BLaER1 (cell line): Measurements from ENCODE around the gene NFATC1.
A peak's percentile ranks its signal among the peaks of the same experiment; 100 is the strongest.

Source experiments
- H3K27ac ChIP-seq: shearing (Covaris generic); formaldehyde crosslinking; 2 replicates; pipeline ENCODE4 v1.8.1; 2022
- H3K27me3 ChIP-seq: shearing (Covaris generic); formaldehyde crosslinking; 2 replicates; pipeline ENCODE4 v1.8.1; 2022
- H3K36me3 ChIP-seq: shearing (Covaris generic); formaldehyde crosslinking; 2 replicates; pipeline ENCODE4 v1.8.1; 2022
- H3K4me1 ChIP-seq: shearing (Covaris generic); formaldehyde crosslinking; 2 replicates; pipeline ENCODE4 v1.8.1; 2022
- H3K4me2 ChIP-seq: shearing (Covaris generic); formaldehyde crosslinking; 2 replicates; pipeline ENCODE4 v1.8.1; 2022
- H3K4me3 ChIP-seq: shearing (Covaris generic); formaldehyde crosslinking; 2 replicates; pipeline ENCODE4 v1.8.1; 2022
- H3K9ac ChIP-seq: shearing (Covaris generic); formaldehyde crosslinking; 2 replicates; pipeline ENCODE4 v1.8.1; 2022
- H3K9me3 ChIP-seq: shearing (Covaris generic); formaldehyde crosslinking; 2 replicates; pipeline ENCODE4 v1.8.1; 2022
- H4K20me1 ChIP-seq: shearing (Covaris generic); formaldehyde crosslinking; 2 replicates; pipeline ENCODE4 v1.8.1; 2022
- Cebpa-rat ChIP-seq: shearing (Covaris generic); IDR thresholded peaks from 2 replicates; pipeline ENCODE4 v1.8.1; 2022

NFATC1 gene

DNA sequence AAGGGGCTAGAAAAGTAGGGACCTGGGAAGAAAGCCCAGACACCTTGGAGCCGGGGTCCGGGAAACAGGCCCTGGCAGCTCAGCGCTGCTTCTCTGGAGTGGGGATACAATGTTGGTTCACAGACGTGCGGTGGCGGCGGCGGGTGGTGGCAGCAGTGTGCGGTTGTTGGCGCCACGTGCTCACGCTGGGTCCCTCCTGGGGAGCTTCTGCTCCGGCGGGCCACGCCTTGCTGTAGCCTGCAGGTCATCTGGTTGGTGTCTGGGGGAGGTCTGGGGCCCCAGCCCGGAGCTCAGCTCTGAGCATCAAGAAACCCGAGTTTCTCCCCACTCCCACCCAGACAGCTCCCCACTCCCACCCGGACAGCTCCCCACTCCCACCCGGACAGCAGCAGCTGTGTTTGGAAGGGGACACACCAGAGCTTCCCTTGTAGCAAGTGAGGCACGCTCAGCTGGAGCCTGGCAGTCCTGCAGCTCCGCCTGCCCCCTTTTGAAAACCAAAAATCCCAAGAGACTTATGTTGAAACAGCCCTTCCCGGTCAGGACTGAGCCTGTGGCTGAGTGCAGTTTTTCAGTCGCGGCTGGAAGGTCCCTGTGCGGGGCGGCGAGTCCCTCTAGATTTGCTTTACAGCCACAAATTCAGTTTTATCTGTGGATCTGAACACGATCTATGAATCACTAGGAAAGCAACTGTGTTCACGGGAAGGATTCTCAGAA, 46.9 kb downstream of the NFATC1 start:
- 0 out of 2 replicates have a peak overlapping the region, but pooled peaks have one; percentile 32 for H3K9ac ChIP-seq
- H3K4me2 ChIP-seq: peak overlapping the region; percentile 98
- no peaks in the 10 kb centered on the region for H3K9me3 ChIP-seq
- no peaks in the 10 kb centered on the region for H3K27me3 ChIP-seq
- H3K27ac ChIP-seq: peak overlapping the region; percentile 46
- H4K20me1 ChIP-seq: peaks cover 99% of the 10 kb centered on the region
- peak; percentile 75; the same call in 1 of the 2 replicates for TF ChIP-seq Cebpa-rat
- H3K4me1 ChIP-seq: peaks cover 100% of the 10 kb centered on the region
- H3K36me3 ChIP-seq: peaks cover 43% of the 10 kb centered on the region
- peak overlapping the region; percentile 46 for H3K4me3 ChIP-seq

DNA sequence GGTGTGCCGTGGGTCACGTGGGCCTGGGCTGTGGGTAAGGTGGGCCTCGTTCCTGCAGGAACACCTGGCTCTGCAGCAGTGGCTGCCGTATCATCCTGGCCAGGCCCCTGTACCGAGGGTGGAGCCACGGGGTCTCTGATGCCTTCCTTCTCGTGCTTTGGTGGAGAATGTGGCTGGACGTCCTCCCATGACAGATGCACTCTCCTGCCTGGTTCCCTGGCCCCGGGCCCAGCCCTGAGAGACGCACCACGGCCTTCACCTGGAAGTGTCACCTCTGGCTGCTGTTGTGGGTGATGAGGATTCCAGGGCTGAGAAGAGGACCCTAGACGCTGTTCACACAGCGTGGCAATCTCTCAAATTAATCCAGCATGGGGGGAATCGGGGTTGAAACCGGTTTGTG, 49.5 kb downstream of the NFATC1 start:
- Histone ChIP-seq H3K36me3 (peaks cover 65% of the 10 kb centered on the region), H3K27me3 (no peaks in the 10 kb centered on the region), H3K9ac (no peak overlapping the region), H3K4me1 (peaks cover 80% of the 10 kb centered on the region), H4K20me1 (peaks cover 94% of the 10 kb centered on the region), H3K4me2 (peak overlapping the region; percentile 37), H3K4me3 (no peak overlapping the region), H3K27ac (peak overlapping the region; percentile 4; the same call in 1 of the 2 replicates), H3K9me3 (no peaks in the 10 kb centered on the region)
- TF ChIP-seq Cebpa-rat: no peak

DNA sequence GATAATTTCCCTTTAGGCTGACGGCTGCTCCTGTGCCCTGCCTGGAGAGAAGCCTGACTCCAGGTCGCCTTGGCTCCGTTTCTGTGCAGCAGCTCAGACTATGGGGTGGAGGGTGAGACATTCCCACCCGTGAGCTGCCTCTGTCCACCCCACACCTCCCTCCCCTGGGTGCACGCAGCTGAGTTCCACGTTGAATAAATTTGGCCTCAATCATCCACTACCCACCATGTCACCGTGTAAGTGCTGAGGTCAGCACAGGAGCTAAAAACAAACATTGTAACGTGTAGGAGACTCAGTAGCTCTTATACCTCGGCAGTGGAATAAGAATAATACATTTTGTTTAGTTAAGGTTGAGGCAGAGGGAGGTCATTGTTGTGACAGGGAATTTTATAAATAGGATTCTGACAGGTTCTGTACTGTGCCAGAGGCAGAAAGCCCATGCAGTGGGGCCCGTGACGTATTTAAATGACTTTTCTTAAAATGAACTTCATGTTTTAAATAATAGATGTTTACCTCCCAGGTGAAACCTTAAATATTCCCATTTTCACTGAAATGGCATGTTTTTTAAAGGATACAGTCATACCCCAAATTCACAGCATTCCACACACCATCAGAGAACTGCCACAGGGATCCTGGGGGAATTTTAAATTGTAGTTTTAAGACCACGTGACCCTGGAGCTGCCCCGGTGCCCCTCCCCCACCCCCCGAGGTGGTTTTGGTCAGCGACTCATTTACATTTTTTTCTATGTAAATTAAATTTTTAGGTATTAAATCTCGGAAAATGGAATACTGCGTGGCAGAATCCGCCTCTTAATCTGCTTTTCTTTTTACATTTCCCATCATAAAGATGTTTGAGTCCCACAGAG, 50.2 kb downstream of the NFATC1 start:
- H3K9me3 ChIP-seq: no peaks in the 10 kb centered on the region
- H4K20me1 ChIP-seq: peaks cover 86% of the 10 kb centered on the region
- H3K4me2 ChIP-seq: peak overlapping the region; percentile 37

DNA sequence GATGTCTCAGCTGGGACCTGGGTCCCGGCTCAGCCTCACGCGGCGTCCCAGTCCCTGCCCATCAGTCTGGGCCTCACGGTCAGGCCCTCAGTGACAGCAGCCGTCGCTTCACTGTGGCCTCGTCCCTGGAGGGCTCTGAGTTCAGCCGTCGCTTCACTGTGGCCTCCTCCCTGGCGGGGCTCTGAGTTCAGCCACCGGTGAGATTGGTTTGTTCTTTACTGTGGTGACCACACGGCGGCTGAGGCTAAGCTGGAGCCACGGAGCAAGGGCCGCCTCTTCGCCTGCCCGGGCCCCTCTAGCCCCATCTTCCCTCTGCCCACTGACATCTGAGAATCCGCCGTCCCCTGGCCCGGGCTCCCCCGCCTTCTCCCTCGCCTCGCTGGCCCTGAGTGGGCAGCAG, 51.2 kb downstream of the NFATC1 start:
- Histone ChIP-seq H3K4me1 (peaks cover 63% of the 10 kb centered on the region), H3K27me3 (no peaks in the 10 kb centered on the region), H3K4me2 (peak overlapping the region; percentile 36), H3K9ac (0 out of 2 replicates have a peak overlapping the region, but pooled peaks have one; percentile 25), H3K27ac (peak overlapping the region; percentile 31), H3K36me3 (peaks cover 76% of the 10 kb centered on the region), H3K4me3 (no peak overlapping the region), H4K20me1 (peaks cover 80% of the 10 kb centered on the region), H3K9me3 (no peaks in the 10 kb centered on the region)
- no peak for TF ChIP-seq Cebpa-rat

More for the DNA sequence above, 50.2 kb downstream of the NFATC1 start:
- no peak overlapping the region for H3K4me3 ChIP-seq
- TF ChIP-seq Cebpa-rat: no peak
- peaks cover 68% of the 10 kb centered on the region for H3K36me3 ChIP-seq
- no peak overlapping the region for H3K9ac ChIP-seq
- H3K27me3 ChIP-seq: no peaks in the 10 kb centered on the region
- peaks cover 73% of the 10 kb centered on the region for H3K4me1 ChIP-seq
- no peak overlapping the region; the same call in 1 of the 2 replicates for H3K27ac ChIP-seq

DNA sequence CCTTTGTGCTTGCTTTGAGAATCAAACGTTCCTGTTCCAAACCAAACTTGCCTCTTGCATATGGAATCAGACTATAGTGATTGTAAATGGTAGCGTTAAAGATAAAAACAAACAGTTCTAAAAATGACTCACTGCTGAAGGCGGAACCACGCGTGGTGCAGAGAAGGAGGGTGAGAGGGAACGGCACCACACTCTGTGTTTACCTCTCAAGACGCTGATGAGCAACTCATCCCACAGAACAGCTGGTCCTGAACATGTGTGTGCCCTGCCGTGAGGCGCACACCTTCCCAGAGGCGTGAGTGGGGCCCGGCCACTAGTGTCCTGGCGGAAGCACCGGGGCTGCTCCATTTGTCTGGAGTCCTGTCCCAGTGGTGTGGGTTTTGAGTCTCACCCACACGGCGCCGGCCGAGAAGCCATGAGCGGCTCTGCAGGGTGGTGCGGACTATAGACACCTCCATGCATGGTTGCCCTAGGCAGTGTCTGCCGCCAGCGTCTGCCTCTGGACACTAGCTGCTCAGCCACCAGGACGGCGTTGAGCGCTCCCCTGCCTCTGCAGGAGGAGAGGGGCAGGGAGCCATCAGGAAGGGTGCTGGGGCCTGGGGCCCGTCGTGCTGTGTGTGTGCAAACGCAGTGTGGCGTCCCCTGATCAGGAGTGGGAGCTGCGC, 52.1 kb downstream of the NFATC1 start:
- no peak for TF ChIP-seq Cebpa-rat
- H3K9ac ChIP-seq: 0 out of 2 replicates have a peak overlapping the region, but pooled peaks have one; percentile 7
- peaks cover 80% of the 10 kb centered on the region for H3K36me3 ChIP-seq
- no peak overlapping the region for H3K4me3 ChIP-seq
- peaks cover 77% of the 10 kb centered on the region for H4K20me1 ChIP-seq
- no peak overlapping the region; the same call in 1 of the 2 replicates for H3K27ac ChIP-seq
- H3K4me1 ChIP-seq: peaks cover 54% of the 10 kb centered on the region
- H3K4me2 ChIP-seq: peak overlapping the region; percentile 36; the same call in 1 of the 2 replicates
- no peaks in the 10 kb centered on the region for H3K27me3 ChIP-seq
- H3K9me3 ChIP-seq: no peaks in the 10 kb centered on the region

DNA sequence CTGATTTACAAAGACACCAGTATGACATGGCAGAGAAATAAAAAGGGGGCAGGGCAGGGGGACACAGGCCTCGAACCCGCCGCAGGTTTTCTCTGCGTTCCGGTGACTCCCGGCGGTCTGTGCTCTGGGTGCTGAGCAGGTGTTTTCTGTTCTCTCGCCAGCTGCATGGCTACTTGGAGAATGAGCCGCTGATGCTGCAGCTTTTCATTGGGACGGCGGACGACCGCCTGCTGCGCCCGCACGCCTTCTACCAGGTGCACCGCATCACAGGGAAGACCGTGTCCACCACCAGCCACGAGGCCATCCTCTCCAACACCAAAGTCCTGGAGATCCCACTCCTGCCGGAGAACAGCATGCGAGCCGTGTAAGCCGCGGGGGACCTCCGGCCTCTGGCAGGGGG, 52.9 kb downstream of the NFATC1 start:
- TF ChIP-seq Cebpa-rat: no peak
- H4K20me1 ChIP-seq: peaks cover 76% of the 10 kb centered on the region
- H3K27me3 ChIP-seq: no peaks in the 10 kb centered on the region

DNA sequence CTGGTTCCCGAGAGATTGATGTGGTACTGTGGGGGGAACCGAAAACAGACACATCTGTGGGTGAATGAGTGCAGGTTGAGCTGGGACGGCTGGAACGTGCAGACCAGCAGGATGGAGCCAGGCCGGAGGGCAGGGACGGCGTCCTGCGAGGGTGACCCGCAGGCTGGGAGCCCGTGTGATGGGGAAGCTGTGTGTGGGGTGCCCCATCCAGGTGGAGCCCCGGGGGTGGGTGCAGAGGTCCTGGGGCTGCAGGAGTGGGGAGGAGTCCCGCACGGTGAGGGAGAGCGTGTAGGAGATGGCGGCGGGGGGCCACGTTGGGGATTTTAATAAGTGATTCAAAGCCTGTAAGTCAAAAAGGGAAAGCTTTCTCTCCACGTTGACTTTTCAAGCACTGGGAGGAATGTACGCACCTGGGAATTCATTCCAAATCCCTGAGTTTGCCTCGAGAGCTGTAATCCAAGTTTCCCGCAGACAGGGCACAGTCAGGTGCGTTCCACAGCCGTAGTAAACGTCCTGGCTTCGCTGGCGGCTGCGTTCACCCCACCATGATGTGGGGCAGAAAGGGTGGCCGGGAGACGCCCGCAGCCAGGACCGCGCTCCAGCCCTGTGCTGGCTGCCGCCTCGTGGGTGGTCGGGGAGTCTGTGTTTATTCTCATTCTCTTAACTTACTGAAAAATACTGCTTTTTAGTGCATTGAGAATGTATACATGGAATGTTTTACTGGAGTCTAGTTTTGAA, 54.0 kb downstream of the NFATC1 start:
- Histone ChIP-seq H3K4me3 (no peak overlapping the region), H4K20me1 (peaks cover 74% of the 10 kb centered on the region), H3K27me3 (no peaks in the 10 kb centered on the region), H3K9me3 (no peaks in the 10 kb centered on the region), H3K27ac (no peak overlapping the region), H3K9ac (no peak overlapping the region), H3K4me1 (peaks cover 51% of the 10 kb centered on the region), H3K36me3 (peaks cover 91% of the 10 kb centered on the region), H3K4me2 (no peak overlapping the region)
- no peak for TF ChIP-seq Cebpa-rat

More for the DNA sequence above, 52.9 kb downstream of the NFATC1 start:
- no peak overlapping the region for H3K27ac ChIP-seq
- no peak overlapping the region for H3K9ac ChIP-seq
- H3K36me3 ChIP-seq: peaks cover 88% of the 10 kb centered on the region
- no peak overlapping the region for H3K4me2 ChIP-seq
- peaks cover 53% of the 10 kb centered on the region for H3K4me1 ChIP-seq
- no peak overlapping the region for H3K4me3 ChIP-seq
- no peaks in the 10 kb centered on the region for H3K9me3 ChIP-seq

DNA sequence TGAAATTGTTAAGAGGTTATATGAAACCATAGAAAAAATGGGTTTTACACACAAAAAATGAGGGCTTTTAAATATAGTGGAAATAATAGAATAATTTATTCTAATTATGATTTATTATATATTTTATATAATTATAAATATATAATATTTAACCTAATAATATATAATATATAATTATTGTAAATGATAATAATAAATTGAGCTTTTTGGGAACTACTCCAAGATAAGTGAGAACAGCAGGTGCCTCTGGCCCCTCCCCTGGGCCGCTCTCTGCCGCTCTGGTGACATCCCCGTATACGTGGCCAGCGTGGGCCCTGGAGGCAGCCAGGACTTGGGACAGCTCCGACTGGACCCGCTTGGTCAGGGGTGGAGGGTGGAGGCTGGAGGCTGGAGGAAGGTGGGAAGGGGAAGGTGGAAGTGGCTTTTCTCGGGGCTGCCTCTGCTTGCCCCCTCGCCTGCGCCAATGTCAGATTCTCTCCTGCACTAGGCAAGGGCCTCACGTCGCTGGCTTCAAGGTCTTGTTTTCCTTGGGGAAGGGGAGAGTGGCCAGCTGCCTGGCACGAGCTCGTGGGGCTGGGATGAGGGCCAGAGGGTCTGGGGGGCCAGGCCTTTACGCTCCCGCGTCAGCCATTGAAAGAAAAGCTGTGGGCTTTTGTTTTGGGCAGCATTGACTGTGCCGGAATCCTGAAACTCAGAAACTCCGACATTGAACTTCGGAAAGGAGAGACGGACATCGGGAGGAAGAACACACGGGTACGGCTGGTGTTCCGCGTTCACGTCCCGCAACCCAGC, 54.8 kb downstream of the NFATC1 start:
- Histone ChIP-seq H3K27ac (no peak overlapping the region), H3K4me3 (no peak overlapping the region), H3K4me1 (peaks cover 43% of the 10 kb centered on the region), H3K9me3 (no peaks in the 10 kb centered on the region), H3K36me3 (peaks cover 91% of the 10 kb centered on the region), H3K9ac (no peak overlapping the region), H3K4me2 (no peak overlapping the region), H4K20me1 (peaks cover 67% of the 10 kb centered on the region), H3K27me3 (no peaks in the 10 kb centered on the region)
- no peak for TF ChIP-seq Cebpa-rat
